H1 (cell line): ENCODE data around the gene ADAT3. TPM values are rescaled to one million over a fixed set of nuclear protein-coding genes. Genes with fewer than 3 reads are reported as not detected.

Source experiments
- SRF ChIP-seq: IDR thresholded peaks from 2 replicates; pipeline ENCODE4 v1.6.1; 2011; ENCODE audit warnings: mild to moderate bottlenecking, low read depth, low read length, moderate library complexity
- polyA plus RNA-seq, 7 experiments: library from polyadenylated mRNA; depleted of rRNA in 3 of 7; stranded (reverse) in 5 of 7; unstranded in 2 of 7; fragments of >200 nt in 5 of 7; fragments of 200-250 nt in 2 of 7; gene quantifications; 1 replicate in 5 of 7; 2 replicates in 1 of 7; 4 replicates in 1 of 7; pipeline versions ENCODE4 v1.2.1 to v1.2.3, GENCODE V29; 2011 to 2013; ENCODE audit warnings: missing spikeins in 2 of 7, mixed read lengths in 2 of 7
- total RNA-seq: library from RNA; stranded (reverse); fragmentation: NEBNext Ultra II Directional; extraction: Animal tissue kit (Norgen Biotek cat#: 25700); gene quantifications from 2 replicates; pipeline ENCODE4 v1.2.1, GENCODE V29; 2021

ADAT3 gene
- total and polyA plus RNA-seq, 2 of the 8 experiments (the other 6 are each of a cell fraction or from before 2014, with no cell fraction given) = 5.4 to 10.8 TPM

DNA sequence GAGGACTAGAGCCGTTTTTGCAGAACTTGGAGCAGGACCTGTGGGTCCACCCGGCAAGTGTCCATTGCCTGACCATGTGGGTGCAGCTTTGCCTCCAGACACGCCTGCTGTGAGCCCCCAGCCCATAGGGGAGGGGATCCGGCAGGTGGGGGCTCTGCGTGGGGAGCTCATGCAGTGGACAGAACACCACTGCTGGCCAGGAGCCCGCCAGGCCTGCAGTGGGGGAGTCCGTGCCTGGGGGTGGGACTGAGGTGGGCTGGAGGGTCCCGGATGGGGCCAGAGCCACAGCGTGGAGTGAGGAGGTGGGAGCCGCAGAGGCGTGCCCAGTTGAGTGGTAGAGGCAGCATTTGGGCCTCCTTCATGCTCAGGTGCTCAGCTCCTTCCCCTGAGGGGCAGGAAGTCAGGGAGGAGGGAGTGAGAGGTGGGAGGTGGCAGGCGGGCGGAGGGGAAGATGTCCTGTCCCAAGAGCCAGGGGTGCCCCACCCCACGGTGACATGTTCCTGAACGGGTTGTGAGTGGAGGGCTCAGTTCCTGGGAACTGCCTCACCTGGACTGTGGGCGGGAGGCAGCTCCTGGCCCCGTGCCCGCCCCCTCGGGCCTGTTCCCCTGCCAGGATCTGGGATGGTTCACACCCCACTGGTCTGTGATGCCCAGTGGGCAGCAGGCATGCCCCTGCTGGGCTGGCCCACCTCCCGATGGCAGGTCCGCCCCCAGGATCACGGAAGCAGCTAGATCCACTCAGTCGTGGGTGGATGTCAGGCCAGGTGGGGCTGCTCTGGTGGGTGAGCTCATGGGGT, 8.8 kb downstream of the ADAT3 start (continued):
- no peak for TF ChIP-seq SRF
